Stimulated activated CD8-positive, alpha-beta memory T cell treated with anti-CD3 and anti-CD28 coated beads, Interleukin-4, amount 100 ng/mL, for 24 hours (primary cell): ENCODE data around the gene ZBTB38.

Experiments
- DNase-seq: peaks from one replicate; pipeline ENCODE4 v3.0.0-alpha.2; 2020; ENCODE audit warnings: low read depth

The ZBTB38 gene

GRCh38 chr3:141367038-141367730 lies 1.1 kb upstream of the ZBTB38 start:
- no peak for DNase-seq

GRCh38 chr3:141368925-141369794 lies 856 bp downstream of the ZBTB38 start:
- no peak for DNase-seq

GRCh38 chr3:141370065-141370533 lies 1.8 kb downstream of the ZBTB38 start:
- DNase-seq, result peak; percentile 7

DNA sequence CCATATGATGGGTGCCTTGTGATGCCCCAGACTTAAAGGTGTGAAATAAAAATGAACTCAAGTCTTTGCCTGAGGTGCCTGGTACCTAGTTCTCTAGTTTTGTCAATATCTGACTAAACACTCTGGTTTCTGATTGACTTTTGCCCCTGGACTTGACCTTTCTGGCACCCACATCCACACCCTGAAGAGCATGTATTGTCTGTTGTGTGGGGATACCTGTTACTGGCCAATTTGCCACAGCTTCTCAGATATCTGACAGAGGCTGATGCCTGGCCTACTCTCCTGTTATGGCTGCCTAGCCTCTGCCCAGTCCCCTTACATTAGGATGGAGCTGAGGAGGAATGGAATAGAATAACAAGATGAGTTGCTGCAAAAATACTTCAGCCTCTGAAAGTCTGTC lies 3.6 kb downstream of the ZBTB38 start:
- no peak for DNase-seq

DNA sequence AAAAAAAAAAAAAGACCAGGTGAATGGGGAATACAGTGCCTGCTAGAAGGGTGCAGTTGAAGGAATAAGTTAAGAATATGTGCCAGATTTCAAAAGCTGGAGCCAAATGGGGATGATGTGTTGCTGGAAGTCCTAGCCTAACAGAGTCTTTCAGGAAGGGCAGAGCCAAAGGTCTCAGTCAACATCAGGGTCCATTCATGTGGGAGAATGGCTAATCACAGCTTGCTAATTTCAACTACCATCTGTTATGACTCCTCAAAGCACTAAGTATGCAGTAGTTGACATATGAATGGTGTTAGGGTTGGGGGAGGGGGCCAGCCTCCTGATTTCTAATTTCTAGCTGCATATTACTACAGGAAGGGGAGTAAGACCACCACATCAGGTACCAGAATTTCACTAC lies 4.4 kb downstream of the ZBTB38 start:
- no peak for DNase-seq

GRCh38 chr3:141373232-141373631 lies 4.9 kb downstream of the ZBTB38 start:
- DNase-seq, result no peak

DNA sequence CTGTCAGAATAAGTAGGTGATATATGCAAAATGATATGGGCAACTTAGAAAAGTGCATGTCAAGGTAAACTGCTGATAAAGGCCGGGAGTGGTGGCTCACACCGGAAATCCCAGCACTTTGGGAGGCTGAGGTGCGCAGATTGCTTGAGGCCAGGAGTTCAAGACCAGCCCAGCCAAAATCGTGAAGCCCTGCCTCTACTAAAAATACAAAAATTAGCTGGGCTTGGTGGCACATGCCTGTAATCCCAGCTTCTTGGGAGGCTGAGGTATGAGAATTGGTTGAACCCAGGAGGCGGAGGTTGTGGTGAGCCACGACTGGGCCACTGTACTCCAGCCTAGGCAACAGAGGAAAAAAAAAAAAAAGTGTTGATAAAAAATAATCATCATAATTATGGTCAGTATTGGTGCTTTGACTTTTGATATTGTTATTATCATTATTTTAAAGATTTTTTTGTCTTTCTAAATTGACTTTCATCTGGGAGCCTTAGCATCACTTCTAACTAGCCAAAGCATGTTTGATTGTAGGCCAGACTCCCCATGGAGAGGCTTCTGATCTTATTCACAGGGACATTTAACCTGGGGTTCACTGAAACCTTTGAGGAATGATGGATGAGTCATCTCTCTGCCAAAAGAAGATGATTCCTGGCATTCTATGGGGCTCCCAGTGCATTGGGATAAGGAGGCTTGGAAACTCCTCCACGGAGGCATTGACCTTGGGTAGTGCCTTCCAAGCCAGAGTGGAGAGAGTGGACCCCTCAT lies 5.6 kb downstream of the ZBTB38 start:
- no peak for DNase-seq

DNA sequence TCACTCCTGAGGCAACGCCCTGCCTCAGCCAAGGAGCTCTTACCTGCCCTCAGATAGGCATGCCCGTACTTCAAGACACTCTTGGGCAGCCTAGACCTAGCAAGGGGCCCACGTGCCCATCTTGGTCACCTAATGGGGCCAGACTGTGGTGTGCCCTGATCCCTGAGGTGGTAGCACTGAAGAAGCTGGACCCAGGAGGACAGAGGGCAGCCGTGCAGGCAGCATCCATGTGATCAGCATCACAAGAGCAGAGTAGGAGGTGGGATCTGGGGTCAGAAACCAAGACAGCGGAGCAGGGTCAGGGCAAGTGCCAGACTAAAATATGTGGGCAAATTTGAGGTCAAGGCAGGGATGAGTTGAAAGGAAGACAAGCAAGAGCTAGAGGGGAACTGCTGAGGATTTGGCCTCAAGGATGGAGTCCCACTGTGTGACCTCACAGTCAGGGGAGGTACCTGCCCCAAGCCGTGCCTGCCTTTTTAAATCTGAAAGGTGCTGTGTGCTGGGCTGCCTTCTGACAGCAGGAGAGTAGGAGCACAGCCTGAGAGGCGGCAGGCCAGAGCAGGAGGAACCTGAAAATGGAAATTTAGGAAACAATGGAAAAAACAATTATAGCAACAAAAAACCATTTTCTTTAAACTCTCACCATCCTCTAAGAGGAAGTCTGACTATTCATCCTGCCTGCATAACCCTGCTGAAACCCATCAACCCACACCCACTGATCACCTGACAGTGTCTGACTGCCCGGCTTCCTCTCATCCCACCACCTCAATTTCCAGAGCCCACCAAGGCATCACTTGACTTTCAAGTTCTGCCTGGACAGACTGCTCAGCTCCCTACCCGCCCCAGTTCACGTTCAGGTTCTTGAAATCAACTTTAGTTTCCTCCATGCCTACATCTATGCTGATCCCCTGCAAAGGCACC lies 7.3 kb downstream of the ZBTB38 start:
- no peak for DNase-seq

- DNase-seq, result no peak
Measured at GRCh38 chr3:141377377-141377776, 9.1 kb downstream of the ZBTB38 start.

GRCh38 chr3:141378556-141378955 lies 10.3 kb downstream of the ZBTB38 start:
- no peak for DNase-seq

- DNase-seq, result no peak
Measured at GRCh38 chr3:141379250-141379966, 11.1 kb downstream of the ZBTB38 start.

DNA sequence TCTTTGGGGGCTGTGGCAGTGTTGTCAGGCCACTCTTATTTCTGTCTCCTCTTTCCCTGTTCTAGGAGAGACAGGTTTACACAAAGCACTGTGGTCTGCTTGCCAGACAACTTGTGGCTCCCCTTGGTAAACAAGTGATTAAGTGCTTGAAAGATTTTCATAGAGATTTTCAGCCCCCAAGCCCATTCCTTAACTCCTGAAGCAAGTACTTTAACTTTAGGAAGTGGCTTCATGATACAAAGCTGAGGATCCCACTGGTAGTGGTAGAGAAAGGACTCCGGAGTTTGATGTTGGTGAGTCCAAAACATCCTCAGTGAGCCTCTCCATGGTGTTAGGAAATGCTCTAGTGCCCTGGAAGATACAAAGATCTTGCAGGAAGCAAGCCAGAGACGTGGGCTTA lies 12.0 kb downstream of the ZBTB38 start:
- DNase-seq, result no peak

DNA sequence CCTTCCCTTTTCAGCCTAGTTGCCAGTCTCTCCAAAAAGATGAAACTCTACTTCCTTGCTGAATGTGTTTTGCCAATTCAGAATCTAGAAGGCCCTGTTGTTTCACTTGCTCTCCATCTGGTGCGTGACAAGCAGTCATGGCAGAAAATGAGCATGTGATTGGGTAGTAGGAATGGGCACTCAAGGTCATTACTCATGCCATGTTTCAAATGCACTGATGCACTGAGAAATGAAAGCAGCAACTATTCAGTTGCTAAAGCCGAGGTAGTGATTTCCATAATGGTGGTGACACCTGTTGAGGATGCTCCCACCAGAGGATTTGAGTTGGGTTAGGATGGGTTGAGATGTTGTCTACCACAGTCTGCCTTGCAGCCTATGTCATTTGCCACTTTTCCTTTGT lies 12.7 kb downstream of the ZBTB38 start:
- no peak for DNase-seq

- no peak for DNase-seq
Measured at GRCh38 chr3:141382571-141382970, 14.3 kb downstream of the ZBTB38 start.

- no peak for DNase-seq
Measured at GRCh38 chr3:141383555-141384129, 15.3 kb downstream of the ZBTB38 start.

DNA sequence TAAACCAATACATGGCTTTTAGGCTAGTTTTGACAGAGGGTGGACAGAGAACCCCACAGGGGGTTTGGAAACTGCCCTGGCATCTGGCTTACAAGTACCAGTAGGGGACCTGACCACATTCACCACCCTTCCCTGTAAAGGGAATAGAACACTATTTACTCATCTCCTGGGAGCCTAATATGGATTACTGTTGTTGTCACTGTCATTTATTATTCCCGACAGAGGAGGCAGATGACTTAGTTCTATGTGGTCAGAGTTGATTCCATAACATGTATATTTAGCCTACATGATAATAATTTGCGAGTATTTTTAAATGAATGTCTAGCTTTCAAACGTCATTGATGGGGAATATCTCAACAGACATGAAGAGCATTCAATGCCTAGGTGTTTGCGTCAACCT lies 15.9 kb downstream of the ZBTB38 start:
- DNase-seq, result no peak

DNA sequence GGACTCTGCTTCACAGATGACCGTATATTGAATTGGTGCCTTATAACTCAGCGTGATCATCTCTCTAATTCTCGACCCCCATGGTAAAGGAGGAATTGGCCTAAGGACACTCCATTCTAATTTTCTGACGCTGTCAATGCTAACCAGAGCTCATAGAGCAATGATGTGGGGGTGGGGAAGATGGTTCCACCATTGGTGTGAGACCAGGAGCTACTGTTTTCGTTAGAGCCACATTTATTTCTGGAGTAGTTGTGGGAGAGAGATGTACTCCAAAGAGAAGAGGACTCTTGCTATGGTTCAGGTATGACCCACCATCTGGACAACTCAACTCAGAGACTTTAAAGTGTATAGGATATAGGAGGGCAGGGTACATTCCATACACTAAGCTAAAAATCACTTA lies 16.3 kb downstream of the ZBTB38 start:
- DNase-seq, result no peak

DNA sequence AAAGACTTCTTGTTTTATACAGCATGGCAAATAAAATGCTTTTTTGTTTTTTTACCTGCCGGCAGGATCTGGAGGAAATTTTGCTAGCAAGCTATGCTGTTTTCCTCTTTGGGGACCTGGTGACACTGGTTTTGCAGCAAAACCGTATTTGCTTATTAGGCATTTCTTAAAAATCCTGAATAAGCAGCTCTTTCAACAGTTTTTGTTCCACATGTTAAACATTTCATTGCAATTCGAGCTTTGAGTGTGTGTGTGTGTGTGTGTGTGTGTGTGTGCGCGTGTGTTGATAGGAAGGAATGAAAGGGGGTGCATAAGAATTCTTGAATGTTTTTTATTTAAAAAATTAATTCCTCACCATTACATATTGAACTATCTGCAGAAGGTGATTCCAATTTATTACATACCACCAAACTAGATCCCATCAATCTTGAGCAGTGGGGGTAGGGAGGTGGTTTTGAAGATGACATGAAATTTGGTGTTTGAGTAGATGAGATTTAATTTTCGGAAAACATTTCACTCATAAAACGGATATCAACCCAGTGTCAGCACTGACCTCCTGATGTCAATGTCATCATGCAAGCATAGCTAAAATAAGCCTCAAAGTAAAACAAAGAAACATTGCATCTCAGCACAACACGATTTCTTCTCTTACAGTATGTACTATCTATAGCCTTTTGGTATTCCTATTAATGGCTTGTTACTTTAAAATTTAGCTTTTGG lies 17.3 kb downstream of the ZBTB38 start:
- no peak for DNase-seq

GRCh38 chr3:141386126-141386488 lies 17.8 kb downstream of the ZBTB38 start:
- DNase-seq, result no peak

DNA sequence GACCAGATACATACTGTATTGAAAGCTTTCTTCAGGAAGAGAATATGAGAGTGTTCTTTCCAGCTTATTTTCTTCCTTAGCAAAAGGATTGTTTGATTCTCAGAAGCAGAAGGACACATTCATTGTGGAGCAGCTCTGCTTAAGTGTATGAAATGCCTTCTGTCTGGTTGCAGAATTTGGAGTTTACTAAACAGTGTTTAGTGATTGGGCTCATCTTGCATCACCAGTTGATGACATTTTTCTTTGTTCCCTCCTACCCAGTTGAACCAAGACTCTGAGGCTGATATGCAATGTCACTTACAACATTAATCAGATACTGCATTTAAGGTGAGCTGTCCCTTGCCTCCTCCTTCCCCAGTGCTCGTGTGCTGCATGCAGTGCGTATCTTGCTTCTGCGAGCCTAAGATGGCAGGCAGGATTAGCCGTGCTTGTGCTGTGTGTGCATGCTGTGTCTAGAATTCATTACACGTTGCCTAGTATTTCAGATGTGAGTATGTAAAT lies 18.4 kb downstream of the ZBTB38 start:
- DNase-seq, result no peak
